Activated gamma-delta T cell treated with Interleukin-2 at 50 U/mL for 16 hours (primary cell): ENCODE results near the gene EBPL.
"Not testable (repeated sequence)": the region's sequence is repeated elsewhere in the genome, so short reads cannot be mapped to it uniquely, and the experiment has no call there.

Experiments used
- DNase-seq: peaks from one replicate; pipeline ENCODE4 v3.0.0-alpha.2; 2020

Gene EBPL

GRCh38 chr13:49690995-49691784, at the start of gene EBPL:
TSS of gene EBPL (minus strand) at chr13:49691486. CDS start at chr13:49691424, 62 bp downstream.
- peak; percentile 85 for DNase-seq

- DNase-seq, result no peak
These were observed 49.6 kb upstream of the EBPL start for GRCh38 chr13:49740870-49741269.

- DNase-seq, result no peak
These were observed 48.4 kb upstream of the EBPL start for GRCh38 chr13:49739498-49740187.

- no peak for DNase-seq
These were observed 42.1 kb upstream of the EBPL start for GRCh38 chr13:49733181-49733951.

- no peak for DNase-seq
These were observed 40.5 kb upstream of the EBPL start for GRCh38 chr13:49731766-49732165.

GRCh38 chr13:49716615-49717014, 25.3 kb upstream of the EBPL start:
- DNase-seq, result no peak

- no peak for DNase-seq
These were observed 23.5 kb upstream of the EBPL start for GRCh38 chr13:49714757-49715156.

- DNase-seq, result no peak
These were observed 20.1 kb upstream of the EBPL start for GRCh38 chr13:49711218-49711863.

- DNase-seq, result not testable (repeated sequence)
These were observed 13.0 kb upstream of the EBPL start for GRCh38 chr13:49704264-49704663.

- no peak for DNase-seq
These were observed 10.2 kb upstream of the EBPL start for GRCh38 chr13:49701491-49701890.

GRCh38 chr13:49697468-49697867, 6.2 kb upstream of the EBPL start:
- no peak for DNase-seq

GRCh38 chr13:49694446-49694845, 3.2 kb upstream of the EBPL start:
- no peak for DNase-seq

GRCh38 chr13:49693877-49694276, 2.6 kb upstream of the EBPL start:
- no peak for DNase-seq

GRCh38 chr13:49693191-49693733, 2.0 kb upstream of the EBPL start:
- no peak for DNase-seq

- no peak for DNase-seq
These were observed 922 bp downstream of the EBPL start for GRCh38 chr13:49690133-49690994.

- no peak for DNase-seq
These were observed 7.8 kb downstream of the EBPL start for GRCh38 chr13:49683489-49683888.

GRCh38 chr13:49681842-49682435, 9.3 kb downstream of the EBPL start:
- no peak for DNase-seq

- no peak for DNase-seq
These were observed 12.0 kb downstream of the EBPL start for GRCh38 chr13:49679246-49679645.

GRCh38 chr13:49678191-49678914, 12.9 kb downstream of the EBPL start:
- DNase-seq, result no peak

- DNase-seq, result no peak
These were observed 14.5 kb downstream of the EBPL start for GRCh38 chr13:49676581-49677298.
